Measurements from ENCODE around the gene MFF. TPM values are rescaled to one million over a fixed set of nuclear protein-coding genes. Genes with fewer than 3 reads are reported as not detected.

Gene MFF
- total RNA-seq, 2 donors from 2014 or later = 86.9 to 141 TPM

- H3K4me3 ChIP-seq = no peak overlapping the region
- H3K27me3 ChIP-seq = no peaks in the 10 kb centered on the region
- intact Hi-C loops (cut with DNase I) = loop anchor here (5.0 kb wide), 1 partner anchor 366 kb away; no protein-coding TSS in a partner anchor
- no peak overlapping the region for H3K27ac ChIP-seq
- H3K36me3 ChIP-seq (replicated peaks in 1 of 2; ENCODE audit: insufficient read depth in 1 of 2, low read depth in 2 of 2) = no peaks in the 10 kb centered on the region
- no peak for ATAC-seq
- 35 to 50% methylated on average over 2 of the region's 2 CpGs for WGBS, 2 donors
- no peaks in the 10 kb centered on the region for H3K9me3 ChIP-seq
- peaks cover 4% of the 10 kb centered on the region for H3K4me1 ChIP-seq
- DNase-seq = no peak
- TF ChIP-seq CTCF (IDR thresholded peaks at IDR 0.05) = no peak
- no peak for TF ChIP-seq POLR2A (IDR thresholded peaks at IDR 0.05)
Measured at GRCh38 chr2:227401550-227401949, 76.5 kb downstream of the MFF start.

DNA sequence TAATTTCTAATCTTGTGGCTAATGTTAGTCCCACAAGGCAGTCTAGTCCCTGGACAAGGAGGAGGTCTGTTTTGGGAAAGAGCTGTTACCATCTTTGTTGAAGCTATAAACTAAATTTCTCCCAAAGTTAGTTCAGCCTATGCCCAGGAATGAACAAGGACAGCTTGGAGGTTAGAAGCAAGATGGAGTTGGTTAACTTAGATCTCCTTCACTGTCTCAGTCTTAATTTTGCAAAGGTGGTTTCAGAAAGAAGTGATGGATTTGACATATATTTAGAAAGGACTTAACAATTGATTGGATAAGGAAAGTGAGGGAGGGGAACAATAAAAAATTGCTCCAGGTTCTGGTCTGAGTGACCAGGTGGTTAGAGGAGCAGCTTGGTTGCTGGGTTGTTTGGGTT is 77.3 kb downstream of the MFF start:
- no peaks in the 10 kb centered on the region for H3K27me3 ChIP-seq
- no peak overlapping the region for H3K27ac ChIP-seq
- no peaks in the 10 kb centered on the region for H3K36me3 ChIP-seq (replicated peaks in 1 of 2; ENCODE audit: insufficient read depth in 1 of 2, low read depth in 2 of 2)
- intact Hi-C loops (cut with DNase I) = loop anchor here (5.0 kb wide), 1 partner anchor 365 kb away; no protein-coding TSS in a partner anchor
- no peak overlapping the region for H3K4me3 ChIP-seq
- no peaks in the 10 kb centered on the region for H3K9me3 ChIP-seq
- H3K4me1 ChIP-seq = peaks cover 10% of the 10 kb centered on the region
- DNase-seq (no peak), ATAC-seq (no peak)
- TF ChIP-seq POLR2A (IDR thresholded peaks at IDR 0.05) = no peak

DNA sequence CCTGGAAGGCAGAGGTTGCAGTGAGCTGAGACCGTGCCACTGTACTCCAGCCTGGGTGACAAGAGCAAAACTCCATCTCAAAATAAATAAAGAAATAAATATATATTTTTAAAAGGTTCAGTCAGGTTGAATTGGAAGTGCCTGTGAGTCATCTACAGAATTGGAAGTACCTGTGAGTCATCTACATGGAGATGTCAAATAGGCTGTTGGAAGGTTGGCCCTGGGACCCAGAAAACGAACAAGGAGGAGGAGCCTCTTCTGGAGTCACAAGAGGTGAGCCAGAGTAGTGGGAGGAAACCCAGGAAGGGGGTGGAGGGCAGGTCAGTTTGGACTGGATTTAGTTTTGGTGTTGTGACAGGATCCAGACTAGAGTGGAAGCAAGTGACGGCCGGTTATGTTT is 77.9 kb downstream of the MFF start:
- H3K27me3 ChIP-seq = no peaks in the 10 kb centered on the region
- intact Hi-C loops (cut with DNase I) = loop anchor here (5.0 kb wide), 1 partner anchor 364 kb away; no protein-coding TSS in a partner anchor
- no peak for ATAC-seq
- no peak for DNase-seq
- no peak overlapping the region for H3K4me3 ChIP-seq
- H3K27ac ChIP-seq = no peak overlapping the region
- no peaks in the 10 kb centered on the region for H3K9me3 ChIP-seq
- TF ChIP-seq CTCF (IDR thresholded peaks at IDR 0.05) = no peak
- no peak for TF ChIP-seq POLR2A (IDR thresholded peaks at IDR 0.05)
- 36 to 50% methylated on average over 4 of the region's 4 CpGs for WGBS, 2 donors
- H3K36me3 ChIP-seq (replicated peaks in 1 of 2; ENCODE audit: insufficient read depth in 1 of 2, low read depth in 2 of 2) = no peaks in the 10 kb centered on the region
- peaks cover 10% of the 10 kb centered on the region for H3K4me1 ChIP-seq

DNA sequence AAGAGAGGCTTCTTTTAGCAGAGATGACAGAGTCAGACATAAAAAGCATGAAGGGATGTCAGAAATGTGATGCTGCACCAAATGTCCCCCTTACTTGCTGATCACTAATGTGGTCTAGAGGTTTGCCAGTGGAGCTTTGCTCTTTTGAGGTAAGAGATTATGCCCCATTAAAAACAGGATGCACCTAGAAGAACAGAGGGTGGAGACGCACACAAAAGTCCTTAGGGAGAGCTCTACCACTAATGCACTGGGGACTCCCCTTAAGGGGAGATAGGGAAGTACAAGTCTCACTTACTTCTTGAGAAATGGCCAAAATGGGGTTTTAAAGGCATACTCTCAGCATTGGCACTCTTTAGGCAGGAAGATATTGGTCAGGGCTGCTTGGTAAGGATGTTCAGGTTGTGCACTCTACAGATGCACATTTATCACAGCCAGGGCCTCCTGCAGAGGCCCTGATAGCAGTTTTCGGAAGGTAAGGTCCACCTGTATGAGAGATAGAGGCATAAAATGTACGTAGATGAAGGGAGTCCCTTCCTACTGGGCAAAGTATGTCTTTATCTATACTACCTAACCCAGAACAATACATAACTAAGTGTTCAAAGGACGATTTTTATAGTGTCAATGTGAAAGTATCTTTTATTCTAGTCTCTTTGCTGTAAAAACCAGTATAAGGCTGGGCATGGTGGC is 79.7 kb downstream of the MFF start:
- DNase-seq (no peak), ATAC-seq (no peak)
- H3K27ac ChIP-seq = no peak overlapping the region
- 68 to 70% methylated on average over 4 of the region's 4 CpGs for WGBS, 2 donors
- no peaks in the 10 kb centered on the region for H3K9me3 ChIP-seq
- intact Hi-C loops (cut with DNase I) = loop anchor here (5.0 kb wide), 1 partner anchor 363 kb away; no protein-coding TSS in a partner anchor
- peaks cover 10% of the 10 kb centered on the region for H3K4me1 ChIP-seq
- TF ChIP-seq POLR2A (IDR thresholded peaks at IDR 0.05) (no peak), CTCF (IDR thresholded peaks at IDR 0.05) (no peak)
- no peak overlapping the region for H3K4me3 ChIP-seq
- H3K36me3 ChIP-seq (replicated peaks in 1 of 2; ENCODE audit: insufficient read depth in 1 of 2, low read depth in 2 of 2) = no peaks in the 10 kb centered on the region
- no peaks in the 10 kb centered on the region for H3K27me3 ChIP-seq

DNA sequence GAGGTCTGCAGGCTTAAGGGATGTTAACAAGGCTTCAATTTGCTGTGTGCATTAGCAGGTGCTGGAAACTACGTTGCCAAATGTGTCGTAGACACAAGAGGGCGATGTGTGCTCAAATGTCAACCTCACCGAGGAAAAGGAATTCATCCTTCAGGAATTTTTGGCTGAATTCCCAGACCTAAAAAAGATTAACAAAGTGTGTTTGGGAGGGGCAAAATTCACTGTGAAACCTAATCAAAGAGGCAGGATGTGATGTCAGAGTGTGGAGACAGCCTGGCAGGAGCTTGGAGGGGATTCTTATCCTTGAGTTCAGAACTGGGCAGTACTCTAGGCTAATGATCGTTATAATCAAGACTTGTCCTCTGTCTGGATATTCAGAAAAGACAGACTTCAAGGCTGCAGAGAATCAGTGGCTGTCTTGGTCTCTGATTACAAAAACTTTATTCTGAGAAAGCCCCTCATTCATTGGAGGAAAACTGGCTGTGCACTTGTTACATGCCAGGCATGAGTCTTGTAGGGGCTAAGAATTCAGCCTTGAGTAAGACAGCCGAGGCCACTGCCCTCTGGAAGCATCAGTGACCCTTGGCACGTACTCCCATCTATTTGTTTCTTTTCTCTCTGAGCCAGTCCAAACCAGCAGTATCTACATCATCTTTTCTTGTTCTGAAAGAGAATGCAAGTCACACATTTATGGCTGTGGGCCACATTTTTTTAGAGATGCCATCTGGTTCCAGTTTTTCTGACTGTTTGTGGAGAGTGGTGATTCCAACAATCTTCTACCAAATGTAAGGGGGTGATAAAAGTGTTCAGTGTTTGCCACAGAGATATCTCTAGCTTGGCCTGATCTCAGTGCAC is 81.4 kb downstream of the MFF start:
- Histone ChIP-seq H3K27ac (peak overlapping the region; percentile 50 to 72 (median 60)), H3K4me3 (no peak overlapping the region), H3K27me3 (no peaks in the 10 kb centered on the region), H3K36me3 (replicated peaks in 1 of 2; ENCODE audit: insufficient read depth in 1 of 2, low read depth in 2 of 2) (no peaks in the 10 kb centered on the region), H3K4me1 (peaks cover 10% of the 10 kb centered on the region), H3K9me3 (no peaks in the 10 kb centered on the region)
- peak; percentile 75 to 86 (median 82) for DNase-seq
- WGBS, 2 donors = 4 to 5% methylated on average over 7 of the region's 7 CpGs
- intact Hi-C loops (cut with DNase I) = no loop called here
- peak; percentile 42 to 96 (median 84) for TF ChIP-seq CTCF (IDR thresholded peaks at IDR 0.05)
- TF ChIP-seq POLR2A (IDR thresholded peaks at IDR 0.05) = no peak
- ATAC-seq = peak; percentile 86

Measured in body of pancreas (tissue), 4 donors.